GM18520 (cell line): ENCODE measurements around the gene UCK2.

Experiments used
- ATAC-seq: cut with Tn5 transposase; IDR thresholded peaks from one replicate; pipeline ENCODE4 v1.9.1; 2021; ENCODE audit not compliant: unreplicated experiment

The UCK2 gene

DNA sequence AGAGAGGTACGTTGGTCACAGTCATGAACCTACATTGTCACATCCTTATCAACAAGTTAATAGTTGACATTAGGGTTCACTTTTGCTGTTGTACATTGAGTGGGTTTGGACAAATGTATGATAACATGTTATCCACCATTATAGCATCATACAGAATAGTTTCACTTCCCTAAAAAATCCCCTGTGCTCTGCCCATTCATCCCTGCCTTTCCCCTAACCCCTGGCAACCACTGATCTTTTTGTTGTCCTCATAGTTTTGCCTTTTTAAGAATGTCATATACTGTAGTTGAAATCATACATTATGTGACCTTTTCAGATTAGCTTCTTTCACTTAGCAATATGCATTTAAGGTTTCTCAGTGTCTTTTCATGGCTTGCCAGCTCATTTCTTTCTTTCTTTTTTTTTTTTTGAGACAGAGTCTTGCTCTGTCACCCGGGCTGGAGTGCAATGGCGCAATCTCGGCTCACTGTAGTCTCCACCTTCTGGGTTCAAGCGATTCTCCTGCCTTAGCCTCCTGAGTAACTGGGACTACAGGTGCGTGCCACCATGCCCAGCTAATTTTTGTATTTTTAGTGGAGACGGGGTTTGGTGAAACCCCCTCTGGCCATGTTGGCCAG is 50.6 kb downstream of the UCK2 start:
- peak; percentile 76 for ATAC-seq

DNA sequence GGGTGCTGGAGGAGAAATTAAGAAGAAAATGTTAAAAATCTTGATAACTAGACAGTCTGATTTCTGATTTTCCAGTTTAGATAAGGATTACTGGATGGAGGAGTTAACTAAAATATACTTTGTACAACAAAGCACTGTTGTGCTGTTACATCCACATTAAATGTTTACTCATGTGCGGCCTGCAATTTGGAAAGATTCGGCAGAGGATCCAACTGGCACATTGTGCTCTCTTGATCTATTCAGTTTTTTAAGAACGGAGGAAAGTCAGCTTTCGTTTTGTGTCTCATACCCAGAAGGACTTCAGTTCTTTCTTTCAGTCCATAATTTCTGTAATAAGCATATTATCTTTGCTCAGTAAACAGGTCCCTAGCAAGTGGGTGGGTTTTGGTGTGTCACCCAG is 52.5 kb downstream of the UCK2 start:
- no peak for ATAC-seq

DNA sequence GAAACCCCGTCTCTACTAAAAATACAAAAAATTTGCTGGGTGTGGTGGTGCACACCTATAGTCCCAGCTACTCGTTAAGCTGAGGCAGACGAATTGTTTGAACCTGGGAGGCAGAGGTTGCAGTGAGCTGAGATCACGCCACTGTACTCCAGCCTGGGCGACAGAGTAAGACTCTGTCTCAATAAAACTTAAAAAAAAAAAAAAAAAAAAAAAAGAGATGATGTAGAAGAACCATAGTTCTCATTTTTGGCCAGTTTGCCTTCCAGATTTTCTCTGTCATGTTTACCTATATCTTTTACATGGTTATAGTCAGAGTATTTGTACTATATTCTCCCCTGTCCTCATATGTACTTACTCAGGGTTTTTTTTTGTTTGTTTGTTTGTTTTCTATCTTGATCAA is 53.6 kb downstream of the UCK2 start:
- ATAC-seq, result no peak

DNA sequence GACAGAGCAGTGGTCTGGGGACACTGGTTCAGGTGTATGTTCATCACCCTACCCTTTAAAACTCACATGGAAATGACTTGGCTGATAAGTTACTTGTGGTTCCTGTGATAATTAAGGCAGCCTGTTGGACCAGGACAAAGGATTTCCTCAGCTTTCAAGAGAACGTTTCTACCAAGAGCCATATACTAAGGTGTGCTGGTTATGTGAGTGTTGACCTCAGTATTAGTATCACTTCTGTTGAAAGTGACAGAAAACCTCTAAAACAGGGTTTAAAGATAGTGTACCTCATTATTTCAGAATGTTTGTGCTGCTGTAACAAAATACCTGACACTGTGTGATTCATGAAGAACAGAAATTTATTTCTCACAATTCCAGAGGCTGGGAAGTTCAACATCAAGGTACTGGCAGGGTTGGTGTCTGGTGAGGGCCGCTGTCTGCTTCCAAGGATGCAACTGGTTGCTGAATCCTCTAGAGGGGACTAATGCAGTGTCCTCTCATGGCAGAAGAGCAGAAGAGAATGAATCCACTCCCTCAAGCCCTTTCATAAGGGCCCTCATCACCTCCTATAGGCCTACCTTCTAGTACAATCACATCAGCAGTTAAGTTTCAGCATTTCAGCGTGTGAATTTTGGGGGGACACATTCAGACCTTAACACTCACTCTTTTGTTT is 54.9 kb downstream of the UCK2 start:
- no peak for ATAC-seq

DNA sequence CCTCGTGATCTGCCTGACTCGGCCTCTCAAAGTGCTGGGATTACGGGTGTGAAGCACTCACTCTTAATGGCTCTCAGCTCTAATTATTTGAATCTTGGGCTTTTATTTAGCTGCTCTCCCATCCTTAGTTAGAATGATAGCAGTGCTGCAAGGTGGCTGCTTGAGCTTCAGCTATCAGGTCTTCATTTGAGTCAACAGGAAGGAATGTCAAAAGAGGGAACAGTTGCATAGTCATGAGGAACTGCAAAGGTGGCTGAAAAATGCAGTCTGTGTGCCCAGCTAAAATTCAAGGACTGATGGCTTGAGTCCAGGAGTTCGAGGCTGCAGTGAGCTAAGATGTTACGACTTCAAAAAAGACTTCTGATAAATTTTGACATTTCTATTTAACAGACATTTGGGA is 55.6 kb downstream of the UCK2 start:
- no peak for ATAC-seq

DNA sequence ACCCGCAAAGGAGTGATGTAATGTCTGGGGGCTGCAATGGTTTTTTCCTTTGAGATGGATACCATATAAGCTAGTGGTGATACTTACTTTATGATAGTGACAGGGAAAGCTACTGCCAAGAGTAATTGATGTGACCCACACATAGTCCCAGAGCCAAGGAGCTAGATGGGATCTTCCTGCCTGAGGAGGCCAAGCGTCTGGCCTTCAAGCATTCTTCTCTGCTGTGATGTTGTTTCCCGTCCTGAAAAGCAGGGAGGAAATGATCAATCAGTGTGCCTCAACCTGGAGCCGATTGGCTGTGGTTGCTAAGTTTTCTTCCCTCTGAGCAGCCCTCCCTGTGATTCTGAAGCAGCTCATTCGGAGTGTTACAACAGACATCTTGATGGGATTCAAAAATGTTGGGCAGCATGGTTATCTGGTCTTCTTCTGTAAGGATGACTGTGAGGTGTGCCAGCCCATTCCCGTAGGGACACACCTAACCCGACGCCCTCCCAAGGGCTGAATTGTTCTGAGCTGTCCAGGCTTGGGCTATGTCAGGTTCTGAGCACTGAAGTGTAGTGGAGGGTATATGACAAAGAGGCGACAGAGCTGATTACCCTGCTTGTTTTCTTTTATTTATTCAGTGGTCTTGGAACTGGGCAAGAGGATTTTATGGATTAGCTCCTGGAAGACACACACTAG is 56.7 kb downstream of the UCK2 start:
- no peak for ATAC-seq

DNA sequence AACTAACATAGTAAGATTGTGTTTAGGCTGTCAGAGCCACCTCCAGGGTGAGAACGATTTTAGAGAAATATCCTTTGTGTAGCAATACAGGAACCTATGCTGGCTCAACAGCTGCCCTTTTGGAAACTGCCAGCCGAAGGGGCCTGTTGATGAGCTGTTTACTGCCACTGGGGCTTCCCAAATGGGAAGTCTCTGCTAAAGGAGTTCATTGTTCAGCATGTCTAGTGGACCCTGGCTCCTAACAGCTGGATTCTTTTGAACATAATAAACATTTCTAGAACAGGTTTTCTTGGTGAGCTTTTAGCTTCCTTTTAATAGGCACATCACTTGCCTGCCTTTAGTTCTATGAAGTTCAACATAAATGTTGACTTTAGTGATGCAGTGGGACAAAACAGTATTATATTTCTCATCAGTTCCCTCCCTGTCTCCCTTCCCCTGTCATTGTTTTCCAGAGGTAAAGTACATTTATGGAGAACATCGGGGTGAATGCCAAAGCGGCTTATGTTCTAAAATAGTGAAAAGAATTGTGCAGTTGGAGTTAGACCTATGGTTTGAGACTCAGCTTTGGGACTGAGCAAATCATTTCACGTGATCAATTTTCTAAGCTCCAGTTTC is 57.4 kb downstream of the UCK2 start:
- ATAC-seq, result no peak

DNA sequence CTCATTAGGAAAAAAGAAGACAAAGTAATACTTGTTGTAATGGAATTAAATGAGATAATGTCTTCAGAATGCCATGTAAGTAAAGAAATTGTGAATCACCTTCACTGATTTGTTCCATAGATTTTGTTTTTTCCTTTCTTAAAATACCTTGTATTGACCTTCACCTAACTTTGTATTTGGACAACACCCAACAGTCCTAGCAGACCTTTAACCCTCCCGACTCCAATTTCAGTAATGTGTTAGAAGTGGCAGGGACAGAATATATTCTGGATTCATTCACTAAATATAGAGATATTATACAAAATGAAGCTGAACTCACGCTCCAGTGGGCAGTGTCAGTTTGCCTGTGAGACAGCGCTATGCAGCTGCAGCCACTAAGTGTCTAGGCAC is 57.9 kb downstream of the UCK2 start:
- ATAC-seq, result no peak

DNA sequence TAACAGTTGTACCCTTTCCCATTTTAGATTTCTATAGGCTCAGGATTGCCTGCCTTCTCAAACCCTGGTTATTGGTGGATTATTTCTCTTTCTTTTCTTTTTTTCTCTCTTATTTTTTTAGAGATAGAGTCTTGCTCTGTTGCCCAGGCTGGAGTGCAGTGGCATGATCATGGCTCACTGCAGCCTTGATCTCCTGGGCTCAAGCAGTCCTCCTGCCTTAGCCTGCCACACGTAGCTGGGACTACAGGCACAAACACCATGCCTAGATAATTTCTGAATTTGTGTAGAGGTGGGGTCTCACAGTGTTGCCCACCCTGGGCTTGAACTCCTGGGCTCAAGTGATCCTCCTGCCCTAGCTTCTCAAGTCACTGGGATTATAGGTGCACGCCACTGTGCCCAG is 58.8 kb downstream of the UCK2 start:
- ATAC-seq, result no peak

DNA sequence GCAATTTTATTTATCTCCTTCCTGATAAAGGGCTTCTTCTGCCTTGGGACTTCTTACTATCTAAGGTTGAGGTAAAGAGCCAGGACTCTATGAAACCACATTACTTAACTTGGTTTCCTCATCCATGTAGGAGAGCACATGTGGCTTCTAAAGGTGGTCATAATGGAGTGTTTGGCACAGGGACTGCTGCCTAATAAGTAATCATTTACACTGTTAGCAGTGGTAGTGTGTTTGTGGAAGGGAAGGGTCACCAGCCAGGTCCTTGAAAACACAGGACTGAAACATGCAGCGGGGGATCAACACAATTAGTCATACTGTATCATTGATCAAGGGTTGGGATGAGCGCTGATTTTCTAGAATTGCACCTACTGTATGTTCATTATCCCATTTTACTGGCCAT is 59.6 kb downstream of the UCK2 start:
- no peak for ATAC-seq

DNA sequence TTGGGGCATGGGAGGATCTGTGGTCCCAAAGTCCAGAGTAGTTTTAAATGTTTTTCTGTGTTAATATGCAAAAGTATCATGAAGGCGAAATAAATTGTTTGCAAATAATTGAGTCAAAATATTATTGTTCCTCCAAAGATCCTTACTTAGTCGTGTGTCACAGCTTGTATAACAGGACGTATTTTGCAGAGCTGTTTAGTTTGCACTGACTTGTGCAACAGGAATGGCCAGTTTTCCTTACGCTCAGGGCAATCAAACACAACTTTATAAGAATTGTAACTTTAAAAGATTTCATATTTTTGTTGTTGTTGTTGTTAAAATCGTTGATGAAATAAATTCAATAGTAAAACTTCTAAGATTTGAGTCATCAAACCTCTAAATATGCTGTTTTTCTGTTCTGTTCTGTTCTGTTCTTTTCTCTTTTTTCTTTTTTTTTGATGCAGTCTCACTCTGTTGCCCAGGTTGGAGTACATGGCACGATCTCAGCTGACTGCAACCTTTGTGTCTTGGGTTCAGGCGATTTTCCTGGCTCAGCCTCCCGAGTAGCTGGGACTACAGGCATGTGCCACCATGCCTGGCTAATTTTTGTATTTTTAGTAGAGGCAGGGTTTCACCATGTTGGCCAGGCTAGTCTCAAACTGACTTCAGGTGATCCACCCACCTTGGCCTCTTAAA is 60.6 kb downstream of the UCK2 start:
- ATAC-seq, result no peak

DNA sequence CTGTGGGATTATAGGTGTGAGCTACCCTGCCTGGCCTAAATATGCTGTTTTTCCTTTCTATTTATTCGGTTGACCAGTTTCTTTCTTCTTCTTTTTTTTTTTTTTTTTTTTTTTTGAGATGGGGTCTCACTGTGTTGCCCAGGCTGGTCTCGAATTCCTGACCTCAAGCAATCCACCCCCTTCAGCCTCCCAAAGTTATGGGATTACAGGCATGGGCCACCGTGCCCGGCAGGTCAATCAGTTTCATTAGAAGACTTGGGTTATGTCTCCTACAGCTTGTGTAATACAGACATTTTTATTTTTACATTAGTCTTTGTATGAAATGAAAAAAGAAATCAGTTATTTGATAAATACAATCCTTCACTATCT is 61.1 kb downstream of the UCK2 start:
- no peak for ATAC-seq

DNA sequence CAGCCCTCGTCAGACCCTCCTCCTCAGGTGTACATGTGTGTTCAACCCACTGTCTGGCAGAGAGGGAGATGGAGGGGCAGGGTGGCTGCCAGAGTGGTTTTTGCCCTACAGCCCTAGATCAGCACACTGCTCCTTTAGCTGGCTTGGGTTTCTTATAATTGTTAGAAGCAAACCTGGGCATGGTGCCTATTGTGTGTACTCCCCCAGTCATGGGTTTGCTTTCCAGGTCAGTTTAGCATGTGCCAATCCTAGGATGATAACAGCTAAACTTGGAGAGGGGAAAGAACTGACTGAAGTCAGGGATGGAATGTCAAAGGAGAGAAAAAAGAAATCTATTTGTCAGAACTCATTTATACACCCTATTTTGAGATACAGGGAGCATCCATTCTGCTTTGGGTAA is 63.3 kb downstream of the UCK2 start:
- no peak for ATAC-seq

DNA sequence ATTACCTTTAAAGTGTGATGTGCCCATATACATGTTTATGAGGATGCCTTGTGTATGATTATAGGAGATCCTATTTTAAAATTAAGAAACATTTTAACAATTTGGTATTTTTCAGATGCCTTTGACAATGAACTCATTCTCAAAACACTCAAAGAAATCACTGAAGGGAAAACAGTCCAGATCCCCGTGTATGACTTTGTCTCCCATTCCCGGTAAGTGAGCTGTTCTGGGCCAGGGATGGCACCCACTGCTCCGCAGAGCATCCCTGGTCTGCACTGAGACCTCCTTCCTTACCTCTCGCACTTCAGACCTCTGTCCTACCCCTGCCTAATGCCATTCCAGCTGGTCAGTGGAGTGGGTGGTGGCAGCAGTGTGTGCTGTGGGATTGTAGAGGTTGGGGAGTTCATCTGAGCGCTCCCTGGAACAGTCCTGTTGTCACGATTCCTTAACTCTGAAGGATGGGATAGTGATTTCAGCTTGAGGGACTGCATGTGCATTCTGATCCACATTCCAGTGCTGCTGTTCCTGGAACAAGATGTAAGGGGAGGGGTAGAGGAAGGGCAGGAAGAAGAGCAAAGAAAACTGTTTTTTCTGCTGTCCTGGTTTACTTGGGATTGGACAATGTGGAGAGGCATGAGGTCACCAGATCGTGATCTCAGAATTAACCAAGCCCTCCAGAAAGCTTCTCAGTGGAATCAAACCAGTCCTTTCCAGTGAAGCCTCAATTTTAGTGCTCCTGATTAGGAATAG is 63.9 kb downstream of the UCK2 start:
- no peak for ATAC-seq

DNA sequence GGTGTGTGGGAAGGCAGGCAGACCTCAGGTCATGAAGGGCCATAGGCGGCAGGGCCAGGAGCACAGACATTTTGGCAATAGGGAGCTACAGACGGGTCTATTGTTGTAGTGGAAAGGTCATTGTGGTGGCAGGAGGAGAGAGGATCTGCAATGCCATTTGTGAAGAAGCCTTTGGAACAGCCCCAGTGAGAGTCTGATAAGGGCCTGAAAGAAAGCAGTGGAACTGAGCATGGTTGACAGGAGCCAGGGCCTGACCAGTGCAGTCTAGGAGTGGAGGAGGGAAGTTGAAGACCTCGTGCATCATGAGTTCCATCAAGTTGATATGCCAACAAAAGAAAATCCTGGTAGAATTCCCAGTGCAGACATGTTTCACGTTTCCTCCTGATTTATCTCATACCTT is 65.5 kb downstream of the UCK2 start:
- no peak for ATAC-seq

DNA sequence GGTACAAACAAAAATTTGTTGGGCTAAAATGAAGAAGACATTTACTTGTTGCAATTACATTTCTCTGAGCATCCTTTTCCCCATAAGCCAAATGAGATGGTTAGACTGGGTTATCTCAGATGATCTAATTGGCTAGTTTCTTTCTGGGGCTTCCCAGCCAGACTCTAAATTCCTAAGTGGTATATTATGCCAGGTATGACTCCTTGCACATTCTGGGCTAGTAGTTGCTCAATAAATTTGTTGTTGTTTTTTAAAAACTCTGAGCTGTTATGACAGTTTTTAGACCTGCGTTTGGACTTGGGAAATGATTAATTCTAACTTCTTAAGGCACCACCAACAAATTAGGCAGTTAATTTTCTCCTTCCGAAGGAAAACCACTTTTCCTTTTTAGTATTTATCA is 66.1 kb downstream of the UCK2 start:
- ATAC-seq, result no peak

DNA sequence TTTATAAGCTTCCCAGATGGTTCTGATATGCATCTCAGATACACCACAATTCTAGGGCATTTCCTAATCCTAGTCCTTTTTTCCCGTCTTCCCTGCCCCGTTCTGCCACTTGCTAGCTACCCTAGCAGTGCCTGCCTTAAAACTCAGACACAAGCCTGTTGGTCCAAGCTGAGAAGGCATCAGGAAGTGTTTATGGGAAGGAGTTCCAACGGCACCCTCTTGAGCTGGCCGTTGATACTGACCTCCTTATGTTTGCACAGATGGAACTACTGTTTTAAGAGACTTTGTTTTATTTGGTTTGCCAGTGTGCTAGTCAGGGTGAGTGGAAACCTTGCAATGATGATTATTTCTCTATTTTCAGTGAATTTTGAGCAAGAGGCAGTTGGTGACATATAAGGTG is 67.2 kb downstream of the UCK2 start:
- ATAC-seq, result no peak

DNA sequence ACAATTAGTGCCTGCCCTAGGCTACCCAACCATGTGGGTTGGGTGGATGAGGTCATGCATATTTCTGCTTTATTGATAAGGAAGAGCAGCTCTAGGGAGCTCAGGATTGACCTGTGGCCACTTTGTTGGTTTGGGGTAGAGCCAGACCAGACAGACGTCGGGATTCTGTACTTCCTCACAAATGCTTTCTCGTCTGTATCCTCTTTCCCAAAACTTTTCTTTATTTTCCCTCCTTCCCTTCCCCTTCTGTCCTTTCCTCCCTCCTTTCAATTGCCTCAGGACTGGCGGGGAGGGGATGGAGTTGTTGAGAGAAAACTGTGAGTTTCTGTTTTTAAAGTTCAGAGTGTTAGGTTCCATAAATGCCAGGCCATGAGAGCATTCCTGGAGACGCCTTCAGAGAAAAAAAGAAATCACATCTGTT is 68.0 kb downstream of the UCK2 start:
- no peak for ATAC-seq

DNA sequence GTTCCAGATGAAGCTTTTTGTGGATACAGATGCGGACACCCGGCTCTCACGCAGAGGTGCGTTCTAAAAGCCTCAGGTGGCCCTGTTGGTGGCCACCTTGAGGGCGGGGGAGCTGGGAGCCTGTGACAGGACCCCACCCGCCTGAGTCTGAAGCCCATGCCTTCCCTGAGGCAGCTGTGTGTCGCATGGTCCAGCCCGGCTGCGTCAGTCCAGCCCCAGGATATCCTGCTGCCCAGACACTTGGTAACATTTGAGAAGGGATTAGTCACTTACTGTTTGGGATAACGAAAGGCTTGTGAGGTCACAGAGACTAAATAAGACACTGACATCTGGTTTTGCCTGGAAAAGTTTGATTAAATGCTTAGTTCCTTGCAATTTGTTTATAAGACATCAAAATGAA is 68.9 kb downstream of the UCK2 start:
- no peak for ATAC-seq

DNA sequence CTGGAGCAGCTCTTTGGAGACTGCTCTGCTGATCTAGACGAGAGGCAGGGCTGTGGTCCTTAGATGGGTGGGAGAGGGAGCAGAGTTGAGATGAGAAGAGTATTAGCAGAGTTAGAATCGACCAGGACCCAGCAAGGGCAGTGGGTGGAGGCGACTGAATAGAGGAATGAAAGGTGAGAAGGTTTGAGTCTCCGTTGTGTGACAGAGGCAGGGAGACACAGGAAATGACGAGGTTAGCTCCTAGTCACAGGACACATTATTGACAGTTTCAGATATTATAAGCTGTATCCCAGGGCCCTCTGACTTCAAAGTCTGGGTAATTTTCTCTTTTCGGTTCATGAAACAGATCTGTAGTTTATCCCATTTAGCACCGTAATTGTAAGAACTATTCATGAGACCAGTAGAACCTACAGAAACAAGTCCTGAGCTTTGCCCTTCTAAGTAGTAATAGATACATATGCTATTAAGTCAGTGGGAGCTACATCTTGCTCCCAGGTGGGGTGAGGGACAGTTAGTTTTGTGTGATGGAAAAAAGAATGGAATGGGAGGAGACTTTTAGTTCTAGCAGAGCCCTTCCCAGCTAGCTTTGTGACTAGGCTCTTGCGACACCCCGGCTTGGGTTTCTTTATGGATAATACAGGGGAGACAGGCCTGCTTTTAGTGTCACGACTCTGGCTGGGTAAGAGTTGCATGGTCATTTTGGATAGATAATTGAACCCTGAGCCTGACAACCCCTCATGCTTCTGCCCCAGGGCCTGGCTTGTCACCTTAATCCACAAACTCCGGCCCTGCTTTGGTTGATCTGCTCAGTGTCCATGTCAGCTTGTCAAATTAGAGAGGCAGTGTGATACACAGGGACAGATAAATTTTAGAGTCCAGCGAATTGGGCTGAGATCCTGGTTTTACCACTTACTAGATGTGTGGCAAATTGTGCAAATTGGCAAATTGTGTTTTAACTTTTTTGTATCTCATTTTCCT is 70.2 kb downstream of the UCK2 start:
- no peak for ATAC-seq
